Thyroid gland (tissue), 4 donors: ENCODE data around the gene MITF. TPM values are rescaled to one million over a fixed set of nuclear protein-coding genes. Genes with fewer than 3 reads are reported as not detected.

Experiments used
- DNase-seq, 2 donors: peaks; one replicate each; pipeline ENCODE4 v3.0.0-alpha.2; 2019
- H3K27ac ChIP-seq, 3 donors: fragments of 200-600 bp; sonication (generic); 1 replicate in 2 of 3; 2 replicates in 1 of 3; pipeline ENCODE4 v1.5.1; 2016 to 2019; ENCODE audit warnings: mild to moderate bottlenecking in 1 of 3, moderate library complexity in 1 of 3
- H3K27me3 ChIP-seq: fragments of 200-600 bp; sonication (generic); one replicate; pipeline ENCODE4 v1.5.1; 2019
- H3K36me3 ChIP-seq, 2 donors: fragments of 200-600 bp; sonication (generic); one replicate each; pipeline ENCODE4 v1.5.1; 2016 to 2019
- H3K4me1 ChIP-seq, 2 donors: fragments of 200-600 bp; sonication (generic); one replicate each; pipeline ENCODE4 v1.5.1; 2017 to 2019
- H3K4me3 ChIP-seq, 3 donors: fragments of 200-600 bp; sonication (generic); replicated peaks in 1 of 3; 1 replicate in 2 of 3; 2 replicates in 1 of 3; pipeline ENCODE4 v1.5.1; 2016; ENCODE audit warnings: mild to moderate bottlenecking in 1 of 3
- H3K9me3 ChIP-seq: fragments of 200-600 bp; sonication (generic); one replicate; pipeline ENCODE4 v1.5.1; 2017
- POLR2A ChIP-seq, 2 donors: fragments of 450-650 bp; IDR thresholded peaks; one replicate each; pipeline ENCODE4 v1.6.1; 2017; ENCODE audit warnings: antibody characterized with exemption in 2 of 2, mild to moderate bottlenecking in 2 of 2, moderate library complexity in 1 of 2
- WGBS, 2 donors: methylation state at CpG; one replicate each; pipeline ENCODE4 v1.1.5; 2017; 5-methylcytosine and 5-hydroxymethylcytosine counted together
- intact Hi-C: fragments of 100-400 bp; cut with DNase I; formaldehyde crosslinking; loops from one replicate; pipeline ENCODE4 v1.15.1; 2023
- total RNA-seq, 4 donors: library from RNA; depleted of rRNA; stranded (reverse); fragments of >200 nt; gene quantifications; one replicate each; pipeline ENCODE4 v1.2.3, GENCODE V29; 2016
- TF ChIP-seq, protein P1 (sequence below), 6 experiments: fragments of 200-600 bp in 3 of 6; fragments of 450-650 bp in 3 of 6; sonication (generic) in 3 of 6; IDR thresholded peaks; one replicate each; pipeline ENCODE4 v1.5.1; 2016 to 2019; ENCODE audit warnings: antibody characterized with exemption in 6 of 6, mild to moderate bottlenecking in 2 of 6, inconsistent platforms in 1 of 6, moderate library complexity in 1 of 6

The MITF gene
- total RNA-seq, 4 donors from 2014 or later: 22.4 to 52.1 (median 26.4) TPM

DNA sequence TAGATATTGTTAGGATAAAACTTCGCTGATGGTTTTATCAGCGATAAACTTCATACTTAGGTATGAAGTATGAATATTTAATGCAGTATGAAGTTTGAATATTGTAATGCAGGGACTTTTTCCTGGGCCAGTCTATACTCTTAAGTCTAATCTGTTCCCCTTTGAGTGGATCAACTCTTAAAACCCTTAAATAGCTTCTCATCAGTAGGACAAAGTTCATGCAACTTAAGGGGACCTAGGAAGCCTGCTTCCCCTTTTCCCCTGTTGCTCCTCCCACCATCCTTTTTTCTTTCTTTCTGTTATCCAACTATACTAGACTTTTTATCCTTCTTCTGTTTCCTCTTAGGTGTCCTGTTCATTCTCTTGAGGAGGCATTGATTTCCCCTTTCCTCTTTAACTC, 78.7 kb downstream of the MITF start:
- Histone ChIP-seq H3K4me1 (peaks cover 0 to 6% of the 10 kb centered on the region in 2 donors), H3K4me3 (no peak overlapping the region), H3K27ac (no peak overlapping the region), H3K9me3 (no peaks in the 10 kb centered on the region), H3K27me3 (no peaks in the 10 kb centered on the region), H3K36me3 (no peaks in the 10 kb centered on the region)
- TF ChIP-seq, protein P1, sequence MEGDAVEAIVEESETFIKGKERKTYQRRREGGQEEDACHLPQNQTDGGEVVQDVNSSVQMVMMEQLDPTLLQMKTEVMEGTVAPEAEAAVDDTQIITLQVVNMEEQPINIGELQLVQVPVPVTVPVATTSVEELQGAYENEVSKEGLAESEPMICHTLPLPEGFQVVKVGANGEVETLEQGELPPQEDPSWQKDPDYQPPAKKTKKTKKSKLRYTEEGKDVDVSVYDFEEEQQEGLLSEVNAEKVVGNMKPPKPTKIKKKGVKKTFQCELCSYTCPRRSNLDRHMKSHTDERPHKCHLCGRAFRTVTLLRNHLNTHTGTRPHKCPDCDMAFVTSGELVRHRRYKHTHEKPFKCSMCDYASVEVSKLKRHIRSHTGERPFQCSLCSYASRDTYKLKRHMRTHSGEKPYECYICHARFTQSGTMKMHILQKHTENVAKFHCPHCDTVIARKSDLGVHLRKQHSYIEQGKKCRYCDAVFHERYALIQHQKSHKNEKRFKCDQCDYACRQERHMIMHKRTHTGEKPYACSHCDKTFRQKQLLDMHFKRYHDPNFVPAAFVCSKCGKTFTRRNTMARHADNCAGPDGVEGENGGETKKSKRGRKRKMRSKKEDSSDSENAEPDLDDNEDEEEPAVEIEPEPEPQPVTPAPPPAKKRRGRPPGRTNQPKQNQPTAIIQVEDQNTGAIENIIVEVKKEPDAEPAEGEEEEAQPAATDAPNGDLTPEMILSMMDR (IDR thresholded peaks at IDR 0.05): no peak
- no peak for TF ChIP-seq POLR2A (IDR thresholded peaks at IDR 0.05)
- intact Hi-C loops: no loop called here
- WGBS, 2 donors: 97 to 98% methylated on average over 2 of the region's 2 CpGs
- no peak for DNase-seq

DNA sequence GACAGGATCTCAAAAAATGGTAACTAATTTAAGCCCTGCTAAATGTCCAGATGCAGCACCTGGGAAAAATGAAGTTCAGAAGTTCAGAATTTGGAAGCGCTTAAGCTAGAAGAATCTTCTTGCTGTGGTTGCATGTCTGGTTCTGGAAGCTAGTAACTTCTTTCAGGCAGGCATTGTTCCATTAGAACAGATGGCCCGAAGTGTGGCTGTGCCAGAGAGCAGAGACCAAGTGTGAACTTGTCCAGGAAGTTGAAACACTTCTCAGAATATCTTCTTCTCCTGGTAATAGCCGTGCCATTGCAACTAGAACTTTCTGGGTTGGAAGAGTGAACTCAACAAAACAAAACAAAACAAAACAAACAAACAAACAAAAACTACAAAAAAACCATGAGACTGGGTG, 80.0 kb downstream of the MITF start:
- TF ChIP-seq, protein P1 (IDR thresholded peaks at IDR 0.05): no peak
- no peak for TF ChIP-seq POLR2A (IDR thresholded peaks at IDR 0.05)
- Histone ChIP-seq H3K27me3 (no peaks in the 10 kb centered on the region), H3K36me3 (no peaks in the 10 kb centered on the region), H3K4me1 (peaks cover 0 to 6% of the 10 kb centered on the region in 2 donors), H3K27ac (no peak overlapping the region), H3K4me3 (no peak overlapping the region), H3K9me3 (no peaks in the 10 kb centered on the region)
- no peak for DNase-seq
- 58 to 86% methylated on average over 3 of the region's 3 CpGs for WGBS, 2 donors
- intact Hi-C loops: no loop called here

DNA sequence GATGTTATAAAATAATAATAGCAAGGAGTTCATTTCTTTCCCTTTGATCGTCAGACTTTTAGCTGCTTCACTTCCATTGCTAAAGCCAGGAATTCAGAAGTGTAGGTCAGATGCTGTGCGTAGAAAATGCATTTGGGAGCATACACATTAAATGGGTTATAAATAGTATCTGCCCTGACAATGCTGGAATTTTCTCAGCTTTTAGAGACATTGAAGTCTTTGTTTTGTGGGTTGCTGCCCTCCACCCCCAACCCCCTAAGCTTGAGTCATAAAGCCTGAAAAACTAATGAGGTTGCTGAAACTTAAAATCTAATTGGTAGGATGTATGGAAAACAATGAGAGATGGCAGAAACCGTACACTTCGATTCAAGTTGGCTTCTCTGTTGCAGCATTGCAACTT, 81.9 kb downstream of the MITF start:
- H3K27ac ChIP-seq: no peak overlapping the region
- WGBS, 2 donors: 91 to 93% methylated on average over 4 of the region's 4 CpGs
- intact Hi-C loops: no loop called here
- TF ChIP-seq POLR2A (IDR thresholded peaks at IDR 0.05): no peak
- TF ChIP-seq, protein P1 (IDR thresholded peaks at IDR 0.05): no peak
- H3K4me3 ChIP-seq: no peak overlapping the region
- no peaks in the 10 kb centered on the region for H3K27me3 ChIP-seq
- H3K9me3 ChIP-seq: no peaks in the 10 kb centered on the region
- H3K4me1 ChIP-seq: peaks cover 0 to 6% of the 10 kb centered on the region in 2 donors
- DNase-seq: no peak
- H3K36me3 ChIP-seq: no peaks in the 10 kb centered on the region

DNA sequence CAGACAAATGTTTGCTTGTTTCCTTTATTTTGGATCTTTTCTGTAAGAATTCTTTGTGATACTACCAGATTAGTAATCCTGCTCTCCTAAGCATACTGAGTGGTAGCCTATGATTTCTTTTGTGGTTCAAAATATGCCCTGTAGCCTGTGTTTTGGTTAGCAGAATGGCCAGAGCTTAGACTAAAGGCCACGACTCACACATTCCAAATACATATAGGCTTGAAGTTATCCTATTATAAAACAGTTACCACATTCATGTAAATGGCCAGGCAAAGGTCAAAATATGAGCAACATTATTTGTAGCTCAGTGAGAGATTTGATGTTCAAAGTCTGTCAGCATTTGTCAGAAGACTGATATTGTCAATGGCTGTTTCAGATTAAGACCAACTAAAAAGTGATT, 84.5 kb downstream of the MITF start:
- intact Hi-C loops: no loop called here
- no peak for DNase-seq
- no peak for TF ChIP-seq POLR2A (IDR thresholded peaks at IDR 0.05)
- Histone ChIP-seq H3K36me3 (no peaks in the 10 kb centered on the region), H3K27ac (no peak overlapping the region), H3K4me3 (no peak overlapping the region), H3K9me3 (no peaks in the 10 kb centered on the region), H3K4me1 (peaks cover 0 to 6% of the 10 kb centered on the region in 2 donors), H3K27me3 (no peaks in the 10 kb centered on the region)
- 89 to 97% methylated on average over 1 of the region's 1 CpG for WGBS, 2 donors

DNA sequence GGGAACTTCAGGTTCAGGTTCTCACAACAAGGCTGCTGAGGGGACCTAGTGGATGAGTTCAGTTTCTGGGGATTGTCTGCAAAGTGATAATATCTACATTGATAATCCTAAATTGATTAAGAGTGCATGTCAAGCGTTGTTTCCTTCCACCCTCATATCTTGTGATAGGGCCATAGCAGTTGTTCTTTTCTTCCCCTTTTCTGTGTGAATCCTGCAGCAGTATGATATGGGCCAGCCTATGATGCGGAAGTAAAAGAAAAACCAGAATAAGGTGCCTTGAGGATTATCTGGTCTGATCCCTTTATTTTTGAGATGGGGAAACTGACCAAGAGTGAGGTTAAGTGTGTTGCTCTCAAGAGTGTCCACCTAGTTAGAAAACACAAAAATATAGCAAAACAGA, 86.2 kb downstream of the MITF start:
- H3K27ac ChIP-seq: no peak overlapping the region
- H3K9me3 ChIP-seq: no peaks in the 10 kb centered on the region
- intact Hi-C loops: no loop called here
- TF ChIP-seq, protein P1 (IDR thresholded peaks at IDR 0.05): no peak
- no peak for TF ChIP-seq POLR2A (IDR thresholded peaks at IDR 0.05)
- no peaks in the 10 kb centered on the region for H3K27me3 ChIP-seq
- peaks cover 0 to 6% of the 10 kb centered on the region in 2 donors for H3K4me1 ChIP-seq
- no peaks in the 10 kb centered on the region for H3K36me3 ChIP-seq
- WGBS, 2 donors: 93 to 98% methylated on average over 2 of the region's 2 CpGs
- no peak overlapping the region for H3K4me3 ChIP-seq
- no peak for DNase-seq

DNA sequence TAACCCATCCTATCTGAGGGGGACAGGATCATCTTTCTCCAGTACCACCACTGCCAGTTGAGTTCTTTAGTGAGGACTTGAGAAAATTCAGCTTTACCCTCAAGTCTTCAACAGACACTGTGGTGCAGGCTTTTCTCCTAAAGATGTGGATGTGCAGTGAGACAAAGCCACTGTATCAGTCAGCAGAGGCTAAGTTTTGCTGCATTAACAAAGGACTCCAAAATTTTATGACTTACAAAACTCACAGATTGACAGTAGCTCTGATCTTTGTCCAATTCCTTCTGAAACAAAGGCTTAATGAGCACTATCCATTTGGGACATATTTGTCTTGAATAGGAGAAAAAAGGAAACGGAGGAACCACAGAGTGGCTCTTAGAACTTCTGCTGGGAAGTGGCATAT, 87.9 kb downstream of the MITF start:
- no peak for DNase-seq
- Histone ChIP-seq H3K27me3 (no peaks in the 10 kb centered on the region), H3K36me3 (no peaks in the 10 kb centered on the region), H3K27ac (no peak overlapping the region), H3K4me1 (peaks cover 0 to 4% of the 10 kb centered on the region in 2 donors), H3K9me3 (no peaks in the 10 kb centered on the region), H3K4me3 (no peak overlapping the region)
- 83 to 94% methylated on average over 1 of the region's 1 CpG for WGBS, 2 donors
- TF ChIP-seq, protein P1 (IDR thresholded peaks at IDR 0.05): no peak
- TF ChIP-seq POLR2A (IDR thresholded peaks at IDR 0.05): no peak
- intact Hi-C loops: no loop called here
